PC-9 (cell line): ENCODE data around the gene CCL3.

ENCODE experiments used
- CTCF ChIP-seq: fragments of 200-600 bp; sonication (generic); conservative IDR thresholded peaks from 2 replicates; pipeline ENCODE4 v1.6.1; 2017; ENCODE audit warnings: mixed run types, antibody characterized with exemption, mild to moderate bottlenecking, moderate library complexity
- EZH2 ChIP-seq: fragments of 200-600 bp; sonication (generic); IDR thresholded peaks from 2 replicates; pipeline ENCODE4 v1.8.0; 2017; ENCODE audit warnings: antibody characterized with exemption, low read depth

- TF ChIP-seq CTCF, result no peak
- TF ChIP-seq EZH2, result no peak
These were observed 3.2 kb downstream of the CCL3 start for GRCh38 chr17:36086791-36087190.
